K562 (cell line): Measurements from ENCODE around the gene MDFIC. TPM values are rescaled to one million over a fixed set of nuclear protein-coding genes. Genes with fewer than 3 reads are reported as not detected.

ENCODE experiments used
- ATAC-seq: fragments of 200-7000 bp; cut with Tn5 transposase; 3 replicates; pipeline ENCODE4 v1.9.1; 2020; ENCODE audit warnings: moderate library complexity
- BruUV-seq: library from RNA; stranded (reverse); fragments of 400-500 nt; replicated peaks from 2 replicates; lab custom pipeline; 2021; lab: Mats Ljungman, UMichigan
- CTCF ChIA-PET: fragments of 300-600 bp; formaldehyde crosslinking; extraction: SDS; loops from one replicate; lab custom pipeline; 2021; ENCODE audit warnings: low intra/inter-chr PET ratio; lab: Yijun Ruan, JAX
- POLR2A ChIA-PET: fragments of 300-600, 350-650 bp; sonication (Branson Sonifier 250); formaldehyde crosslinking; extraction: SDS; loops from one replicate; lab custom pipeline; 2021; ENCODE audit warnings: antibody characterized with exemption, inconsistent platforms; lab: Yijun Ruan, JAX
- DNase-seq, 4 experiments: peaks; one replicate each; pipeline versions ENCODE4 v3.0.0 to v3.0.0-alpha.2; 2011 to 2018; ENCODE audit warnings: low spot score in 3 of 4, mixed read lengths in 3 of 4; ENCODE audit errors: extremely low read depth in 1 of 4
- FAIRE-seq: peaks from 2 replicates; lab custom pipeline; 2011; peaks lifted over from hg19 to GRCh38; lab: Jason Lieb, UNC
- H2AFZ ChIP-seq: 2 replicates; pipeline ENCODE4 v1.6.0; 2011; ENCODE audit warnings: low read depth, low read length, control low read depth, inconsistent platforms
- H3K27ac ChIP-seq: fragments of 200-600 bp; 3 replicates; pipeline ENCODE4 v1.8.0; 2011; ENCODE audit warnings: low read depth, mild to moderate bottlenecking, control low read depth, inconsistent platforms, low read length, moderate library complexity, mixed read lengths; ENCODE audit errors: extremely low read depth
- H3K27me3 ChIP-seq, 2 experiments: fragments of 300-600 bp in 1 of 2; 2 replicates in 1 of 2; 3 replicates in 1 of 2; pipeline versions ENCODE4 v1.6.0 to v1.8.0; 2011; ENCODE audit warnings: inconsistent platforms in 2 of 2, low read length in 2 of 2, mild to moderate bottlenecking in 1 of 2, mixed read lengths in 1 of 2, moderate library complexity in 1 of 2; ENCODE audit not compliant: control insufficient read depth in 2 of 2, insufficient read depth in 2 of 2
- H3K36me3 ChIP-seq: fragments of 300-600 bp; 3 replicates; pipeline ENCODE4 v1.8.0; 2011; ENCODE audit warnings: mild to moderate bottlenecking, low read length, inconsistent platforms; ENCODE audit not compliant: control insufficient read depth, insufficient read depth
- H3K4me1 ChIP-seq, 2 experiments: fragments of 200-600 bp in 1 of 2; replicated peaks in 1 of 2; 2 replicates in 1 of 2; 3 replicates in 1 of 2; pipeline versions ENCODE4 v1.5.1 to v1.8.0; 2011; ENCODE audit warnings: inconsistent platforms in 2 of 2, low read length in 2 of 2, mild to moderate bottlenecking in 1 of 2, mixed read lengths in 1 of 2, moderate library complexity in 1 of 2; ENCODE audit not compliant: control insufficient read depth in 2 of 2, insufficient read depth in 2 of 2
- H3K4me2 ChIP-seq: 2 replicates; pipeline ENCODE4 v1.6.1; 2011; ENCODE audit warnings: low read length, control low read depth, inconsistent platforms, mixed read lengths; ENCODE audit not compliant: insufficient read depth
- H3K4me3 ChIP-seq: fragments of 200-600 bp; sonication (generic), shearing (Covaris generic); 2 replicates; pipeline ENCODE4 v1.5.1; 2016; ENCODE audit warnings: control low read depth, inconsistent platforms
- H3K79me2 ChIP-seq: fragments of 200-600 bp; 3 replicates; pipeline ENCODE4 v1.8.0; 2011; ENCODE audit warnings: low read length, inconsistent platforms; ENCODE audit not compliant: control insufficient read depth, insufficient read depth
- H3K9ac ChIP-seq, 2 experiments: 2 replicates each; pipeline versions ENCODE4 v1.6.0 to v1.6.1; 2011; ENCODE audit warnings: low read depth in 2 of 2, low read length in 2 of 2, control low read depth in 1 of 2, inconsistent platforms in 1 of 2, mild to moderate bottlenecking in 1 of 2, mixed read lengths in 1 of 2; ENCODE audit not compliant: insufficient read depth in 1 of 2
- H3K9me1 ChIP-seq: one replicate; pipeline ENCODE4 v1.6.0; 2011; ENCODE audit warnings: inconsistent platforms, mild to moderate bottlenecking, low read length, moderate library complexity; ENCODE audit not compliant: control insufficient read depth, insufficient read depth
- H3K9me3 ChIP-seq: replicated peaks from 2 replicates; pipeline ENCODE4 v1.5.1; 2011; ENCODE audit warnings: low read depth, low read length, inconsistent platforms; ENCODE audit not compliant: control insufficient read depth, insufficient read depth
- H4K20me1 ChIP-seq: replicated peaks from 2 replicates; pipeline ENCODE4 v1.6.1; 2011; ENCODE audit warnings: low read length, inconsistent platforms, mixed read lengths; ENCODE audit not compliant: control insufficient read depth, insufficient read depth
- CCNT2 ChIP-seq: IDR thresholded peaks from 2 replicates; pipeline ENCODE4 v1.6.1; 2011; ENCODE audit warnings: borderline replicate concordance, low read depth, mild to moderate bottlenecking, moderate library complexity, mixed read lengths, low read length; ENCODE audit not compliant: insufficient read length; ENCODE audit errors: extremely low read depth
- GATAD2B ChIP-seq: fragments of 450-650 bp; IDR thresholded peaks from 2 replicates; pipeline ENCODE4 v1.6.1; 2017; ENCODE audit warnings: mild to moderate bottlenecking, borderline replicate concordance
- MYC ChIP-seq, 2 experiments: fragments of 250-450 bp in 1 of 2; sonication (Bioruptor Pico) in 1 of 2; IDR thresholded peaks; 2 replicates each; pipeline versions ENCODE4 v1.5.1 to v1.6.1; 2012 to 2021; ENCODE audit warnings: low read depth in 2 of 2, borderline replicate concordance in 1 of 2, improper control_type of control experiment in 1 of 2, low read length in 1 of 2, mild to moderate bottlenecking in 1 of 2, moderate library complexity in 1 of 2
- RBM25 ChIP-seq: fragments of 200-400 bp; formaldehyde crosslinking; IDR thresholded peaks from 2 replicates; pipeline ENCODE4 v1.6.1; 2018; ENCODE audit warnings: low read length, low read depth, moderate library complexity; ENCODE audit not compliant: severe bottlenecking
- SPI1 ChIP-seq: IDR thresholded peaks from 2 replicates; pipeline ENCODE4 v1.6.1; 2011; ENCODE audit warnings: low read depth, low read length, control low read depth, borderline replicate concordance
- TCF3 ChIP-seq: sonication (generic); formaldehyde crosslinking; IDR thresholded peaks from 2 replicates; pipeline ENCODE4 v1.4.0; 2020; ENCODE audit warnings: mild to moderate bottlenecking, missing genetic modification reagents
- WGBS: fragments of 100-300 bp; shearing (Covaris generic); methylation state at CpG from one replicate; pipeline ENCODE4 v1.1.6; 2016; ENCODE audit warnings: low coverage, mixed read lengths; ENCODE audit not compliant: insufficient coverage; ENCODE audit errors: missing lambda C conversion rate; 5-methylcytosine and 5-hydroxymethylcytosine counted together
- in situ Hi-C: fragments of 300-500 bp; cut with MboI; formaldehyde crosslinking; loops from 4 replicates; pipeline ENCODE4 v1.15.0; 2018; ENCODE audit warnings: inconsistent platforms, mixed read lengths
- intact Hi-C: fragments of 100-400 bp; cut with micrococcal nuclease; formaldehyde crosslinking; loops from 2 replicates; pipeline ENCODE4 v1.14.2; 2022
- polyA plus RNA-seq, 8 experiments: library from polyadenylated mRNA; depleted of rRNA in 4 of 8; stranded (reverse) in 5 of 8; unstranded in 3 of 8; fragments of >200 nt; fragmentation: Nextera tagmentation in 2 of 8; fragmentation: Illumina TruSeq in 1 of 8; extraction: Ambion mirVana in 2 of 8; extraction: Trizol in 1 of 8; gene quantifications; 2 replicates each; pipeline versions ENCODE4 v1.2.1 to v1.2.3, GENCODE V29; 2011 to 2014; ENCODE audit warnings: inconsistent platforms in 1 of 8, missing spikeins in 1 of 8
- total RNA-seq, 7 experiments: library from RNA; depleted of rRNA in 6 of 7; stranded (reverse); fragments of >200 nt in 6 of 7; fragmentation: Illumina TruSeq in 2 of 7; extraction: Trizol in 2 of 7; gene quantifications; 2 replicates each; pipeline versions ENCODE4 v1.2.1 to v1.2.3, GENCODE V29; 2011 to 2021; ENCODE audit warnings: low replicate concordance in 1 of 7
- TF ChIP-seq, protein P1 (sequence below), 3 experiments: fragments of 200-800 bp in 1 of 3; fragments of 250-450 bp in 1 of 3; fragments of 450-650 bp in 1 of 3; sonication (Bioruptor Pico) in 1 of 3; sonication (Bioruptor generic) in 1 of 3; formaldehyde crosslinking in 1 of 3; IDR thresholded peaks; 2 replicates each; pipeline versions ENCODE4 v1.6.1 to v1.8.0; 2016 to 2022; ENCODE audit warnings: mild to moderate bottlenecking in 2 of 3, missing genetic modification characterization in 2 of 3, missing compliant biosample characterization in 1 of 3, moderate library complexity in 1 of 3
- TF ChIP-seq, protein P2 (sequence below): IDR thresholded peaks from 2 replicates; pipeline ENCODE4 v1.6.1; 2016; ENCODE audit warnings: missing genetic modification characterization, missing compliant biosample characterization
- TF ChIP-seq, protein P3 (sequence below): fragments of 250-450 bp; sonication (Bioruptor Pico); IDR thresholded peaks from 2 replicates; pipeline ENCODE4 v1.5.0; 2020; ENCODE audit warnings: mild to moderate bottlenecking

MDFIC gene
- total and polyA plus RNA-seq, 9 of the 15 experiments (the other 6 are each of a cell fraction or from before 2014, with no cell fraction given): 0.13 to 0.24 TPM; not detected in 7

DNA sequence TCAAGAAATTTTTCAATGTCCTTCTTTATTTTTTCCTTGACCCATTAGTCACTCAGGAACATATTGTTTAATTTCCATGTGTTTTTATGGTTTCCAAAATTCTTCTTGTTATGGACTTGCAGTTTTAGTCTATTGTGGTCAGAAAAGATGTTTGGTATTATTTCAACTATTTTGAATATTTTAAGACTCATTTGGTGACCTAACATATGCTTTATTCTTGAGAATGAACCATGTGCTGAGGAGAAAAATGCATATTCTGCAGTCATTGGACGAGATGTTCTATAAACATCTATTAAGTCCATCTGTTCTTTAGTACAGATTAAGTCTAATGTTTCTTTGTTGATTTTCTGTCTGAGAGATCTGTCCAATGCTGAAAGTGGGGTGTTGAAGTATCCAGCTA lies 42.3 kb upstream of the MDFIC start:
- Histone ChIP-seq H3K79me2 (no peaks in the 10 kb centered on the region), H3K9me3 (no peaks in the 10 kb centered on the region), H3K27me3 (no peaks in the 10 kb centered on the region), H3K4me3 (no peak overlapping the region), H4K20me1 (no peaks in the 10 kb centered on the region), H3K9me1 (no peaks in the 10 kb centered on the region), H3K4me1 (no peaks in the 10 kb centered on the region), H2AFZ (no peak overlapping the region), H3K9ac (no peak overlapping the region), H3K4me2 (no peak overlapping the region), H3K36me3 (no peaks in the 10 kb centered on the region), H3K27ac (no peak overlapping the region)
- intact Hi-C loops: no loop called here
- DNase-seq: no peak
- no peak for FAIRE-seq
- CTCF ChIA-PET: no interaction called here
- no peak for TF ChIP-seq CCNT2
- TF ChIP-seq, protein P1, sequence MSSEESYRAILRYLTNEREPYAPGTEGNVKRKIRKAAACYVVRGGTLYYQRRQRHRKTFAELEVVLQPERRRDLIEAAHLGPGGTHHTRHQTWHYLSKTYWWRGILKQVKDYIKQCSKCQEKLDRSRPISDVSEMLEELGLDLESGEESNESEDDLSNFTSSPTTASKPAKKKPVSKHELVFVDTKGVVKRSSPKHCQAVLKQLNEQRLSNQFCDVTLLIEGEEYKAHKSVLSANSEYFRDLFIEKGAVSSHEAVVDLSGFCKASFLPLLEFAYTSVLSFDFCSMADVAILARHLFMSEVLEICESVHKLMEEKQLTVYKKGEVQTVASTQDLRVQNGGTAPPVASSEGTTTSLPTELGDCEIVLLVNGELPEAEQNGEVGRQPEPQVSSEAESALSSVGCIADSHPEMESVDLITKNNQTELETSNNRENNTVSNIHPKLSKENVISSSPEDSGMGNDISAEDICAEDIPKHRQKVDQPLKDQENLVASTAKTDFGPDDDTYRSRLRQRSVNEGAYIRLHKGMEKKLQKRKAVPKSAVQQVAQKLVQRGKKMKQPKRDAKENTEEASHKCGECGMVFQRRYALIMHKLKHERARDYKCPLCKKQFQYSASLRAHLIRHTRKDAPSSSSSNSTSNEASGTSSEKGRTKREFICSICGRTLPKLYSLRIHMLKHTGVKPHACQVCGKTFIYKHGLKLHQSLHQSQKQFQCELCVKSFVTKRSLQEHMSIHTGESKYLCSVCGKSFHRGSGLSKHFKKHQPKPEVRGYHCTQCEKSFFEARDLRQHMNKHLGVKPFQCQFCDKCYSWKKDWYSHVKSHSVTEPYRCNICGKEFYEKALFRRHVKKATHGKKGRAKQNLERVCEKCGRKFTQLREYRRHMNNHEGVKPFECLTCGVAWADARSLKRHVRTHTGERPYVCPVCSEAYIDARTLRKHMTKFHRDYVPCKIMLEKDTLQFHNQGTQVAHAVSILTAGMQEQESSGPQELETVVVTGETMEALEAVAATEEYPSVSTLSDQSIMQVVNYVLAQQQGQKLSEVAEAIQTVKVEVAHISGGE (CRISPR knock-in tag; IDR thresholded peaks at IDR 0.05): no peak
- TF ChIP-seq TCF3 (CRISPR knock-in tag): no peak
- TF ChIP-seq, protein P2, sequence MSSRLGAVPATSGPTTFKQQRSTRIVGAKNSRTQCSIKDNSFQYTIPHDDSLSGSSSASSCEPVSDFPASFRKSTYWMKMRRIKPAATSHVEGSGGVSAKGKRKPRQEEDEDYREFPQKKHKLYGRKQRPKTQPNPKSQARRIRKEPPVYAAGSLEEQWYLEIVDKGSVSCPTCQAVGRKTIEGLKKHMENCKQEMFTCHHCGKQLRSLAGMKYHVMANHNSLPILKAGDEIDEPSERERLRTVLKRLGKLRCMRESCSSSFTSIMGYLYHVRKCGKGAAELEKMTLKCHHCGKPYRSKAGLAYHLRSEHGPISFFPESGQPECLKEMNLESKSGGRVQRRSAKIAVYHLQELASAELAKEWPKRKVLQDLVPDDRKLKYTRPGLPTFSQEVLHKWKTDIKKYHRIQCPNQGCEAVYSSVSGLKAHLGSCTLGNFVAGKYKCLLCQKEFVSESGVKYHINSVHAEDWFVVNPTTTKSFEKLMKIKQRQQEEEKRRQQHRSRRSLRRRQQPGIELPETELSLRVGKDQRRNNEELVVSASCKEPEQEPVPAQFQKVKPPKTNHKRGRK (tag): no peak
- no peak for TF ChIP-seq GATAD2B
- TF ChIP-seq RBM25: no peak
- TF ChIP-seq, protein P3, sequence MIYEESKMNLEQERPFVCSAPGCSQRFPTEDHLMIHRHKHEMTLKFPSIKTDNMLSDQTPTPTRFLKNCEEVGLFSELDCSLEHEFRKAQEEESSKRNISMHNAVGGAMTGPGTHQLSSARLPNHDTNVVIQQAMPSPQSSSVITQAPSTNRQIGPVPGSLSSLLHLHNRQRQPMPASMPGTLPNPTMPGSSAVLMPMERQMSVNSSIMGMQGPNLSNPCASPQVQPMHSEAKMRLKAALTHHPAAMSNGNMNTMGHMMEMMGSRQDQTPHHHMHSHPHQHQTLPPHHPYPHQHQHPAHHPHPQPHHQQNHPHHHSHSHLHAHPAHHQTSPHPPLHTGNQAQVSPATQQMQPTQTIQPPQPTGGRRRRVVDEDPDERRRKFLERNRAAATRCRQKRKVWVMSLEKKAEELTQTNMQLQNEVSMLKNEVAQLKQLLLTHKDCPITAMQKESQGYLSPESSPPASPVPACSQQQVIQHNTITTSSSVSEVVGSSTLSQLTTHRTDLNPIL: no peak
- TF ChIP-seq MYC (IDR thresholded peaks at IDR 0.05; ENCODE audit: low read depth, low read length): no peak
- no peak for TF ChIP-seq MYC (CRISPR knock-in tag; IDR thresholded peaks at IDR 0.05; ENCODE audit: borderline replicate concordance, low read depth)
- TF ChIP-seq SPI1: no peak
- no TSS peak for BruUV-seq
- 0% methylated on average over 1 of the region's 1 CpG for WGBS
- POLR2A ChIA-PET: no interaction called here
- in situ Hi-C loops: no loop called here
- no peak for ATAC-seq
